H1 (cell line): ENCODE measurements around the gene KIF26B. TPM values are rescaled to one million over a fixed set of nuclear protein-coding genes. Genes with fewer than 3 reads are reported as not detected.

Source experiments
- polyA plus RNA-seq, 7 experiments: library from polyadenylated mRNA; depleted of rRNA in 3 of 7; stranded (reverse) in 5 of 7; unstranded in 2 of 7; fragments of >200 nt in 5 of 7; fragments of 200-250 nt in 2 of 7; gene quantifications; 1 replicate in 5 of 7; 2 replicates in 1 of 7; 4 replicates in 1 of 7; pipeline versions ENCODE4 v1.2.1 to v1.2.3, GENCODE V29; 2011 to 2013; ENCODE audit warnings: missing spikeins in 2 of 7, mixed read lengths in 2 of 7
- small RNA-seq: library from polyadenylated mRNA; stranded (forward); fragments of <200 nt; extraction: miRNeasy Mini kit (QIAGEN cat#:217004); gene quantifications from one replicate; pipeline ENCODE3, GENCODE V24; 2013; ENCODE audit not compliant: insufficient read depth
- total RNA-seq: library from RNA; stranded (reverse); fragmentation: NEBNext Ultra II Directional; extraction: Animal tissue kit (Norgen Biotek cat#: 25700); gene quantifications from 2 replicates; pipeline ENCODE4 v1.2.1, GENCODE V29; 2021

KIF26B gene
- total and polyA plus RNA-seq, 2 of the 8 experiments (the other 6 are each of a cell fraction or from before 2014, with no cell fraction given) = 0.06 to 0.28 TPM

Small RNA genes lying within 50 kb of the gene (small RNA-seq; reads per million reads assigned to genes)
- not detected for gene DNAJC19P8
- not detected for gene RNU1-132P
